RPMI8226 (cell line): Measurements from ENCODE around the gene RCAN1.
A peak's percentile ranks its signal among the peaks of the same experiment; 100 is the strongest.
"Not testable (repeated sequence)": the region's sequence is repeated elsewhere in the genome, so short reads cannot be mapped to it uniquely, and the experiment has no call there.

Source experiments
- DNase-seq: peaks from one replicate; pipeline ENCODE4 v3.0.0-alpha.2; 2015

RCAN1 gene

GRCh38 chr21:34511787-34512455 lies 103.0 kb downstream of the RCAN1 start, which contains the start of gene KCNE1:
KCNE1 (minus strand) TSS chr21:34512210; CDS start chr21:34449634, 62,576 bp downstream.
- DNase-seq, result no peak

DNA sequence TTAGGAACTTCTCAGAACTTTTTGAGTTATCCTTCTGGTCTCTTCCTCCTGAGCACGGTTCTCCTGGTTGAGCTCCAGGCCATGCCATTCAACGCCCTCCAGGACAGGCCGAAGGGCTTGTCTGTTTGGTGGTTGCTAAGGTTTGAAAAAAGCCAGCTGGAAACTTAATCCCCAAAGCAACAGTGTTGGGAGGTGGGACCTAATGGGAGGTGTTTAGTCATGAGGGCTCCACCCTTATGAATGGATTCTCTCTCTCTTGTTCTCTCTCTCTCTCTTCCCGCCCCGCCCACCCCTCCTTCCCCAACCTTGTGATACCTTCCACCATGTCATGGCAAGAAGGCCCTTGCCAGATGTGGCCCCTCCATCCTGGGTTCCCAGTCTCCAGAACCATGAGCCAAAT lies 103.7 kb downstream of the RCAN1 start:
- DNase-seq, result no peak

GRCh38 chr21:34510148-34511142 lies 104.5 kb downstream of the RCAN1 start:
- DNase-seq, result peak; percentile 45

DNA sequence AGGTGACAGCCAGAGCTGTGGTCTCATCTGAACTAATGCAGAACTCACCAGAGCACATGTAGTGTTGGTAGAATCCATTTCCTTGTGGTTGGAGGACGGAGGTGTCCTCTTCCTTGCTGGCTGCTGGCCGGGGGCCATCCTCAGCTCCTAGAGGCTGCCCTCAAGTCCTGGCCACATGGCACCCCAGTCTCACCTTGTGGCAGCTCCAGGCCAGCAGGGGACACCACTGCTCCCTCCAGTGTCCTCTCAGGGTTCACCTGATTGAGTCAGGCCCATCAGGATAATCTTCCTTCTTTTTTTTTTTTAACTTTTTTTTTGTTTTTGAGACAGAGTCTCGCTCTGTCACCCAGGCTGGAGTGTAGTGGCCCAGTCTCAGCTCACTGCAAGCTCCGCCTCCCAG lies 105.8 kb downstream of the RCAN1 start:
- DNase-seq, result peak; percentile 16

DNA sequence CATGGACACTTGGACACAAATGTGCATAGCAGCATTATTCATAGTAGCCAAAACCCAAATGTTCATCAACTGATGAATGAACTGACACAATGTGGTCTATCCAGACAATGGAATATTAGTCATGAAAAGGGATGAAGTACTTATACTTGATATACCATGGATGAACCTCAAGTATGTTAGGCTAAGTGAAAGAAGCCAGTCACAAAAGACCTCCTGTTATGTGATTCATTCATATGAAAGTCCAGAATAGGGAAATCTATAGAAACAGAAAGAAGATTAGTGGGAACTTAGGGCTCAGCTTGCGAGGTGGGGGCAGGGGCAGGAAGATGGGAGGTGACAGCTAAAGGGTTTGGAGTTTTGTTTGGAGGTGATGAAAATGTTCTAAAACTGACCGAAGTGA lies 110.3 kb downstream of the RCAN1 start:
- no peak for DNase-seq

GRCh38 chr21:34502480-34503106 lies 112.3 kb downstream of the RCAN1 start:
- DNase-seq, result no peak

GRCh38 chr21:34501716-34502115 lies 113.2 kb downstream of the RCAN1 start:
- no peak for DNase-seq

GRCh38 chr21:34500191-34500590 lies 114.7 kb downstream of the RCAN1 start:
- no peak for DNase-seq

GRCh38 chr21:34499116-34499515 lies 115.8 kb downstream of the RCAN1 start:
- no peak for DNase-seq

GRCh38 chr21:34498623-34499022 lies 116.3 kb downstream of the RCAN1 start:
- peak; percentile 54 for DNase-seq

DNA sequence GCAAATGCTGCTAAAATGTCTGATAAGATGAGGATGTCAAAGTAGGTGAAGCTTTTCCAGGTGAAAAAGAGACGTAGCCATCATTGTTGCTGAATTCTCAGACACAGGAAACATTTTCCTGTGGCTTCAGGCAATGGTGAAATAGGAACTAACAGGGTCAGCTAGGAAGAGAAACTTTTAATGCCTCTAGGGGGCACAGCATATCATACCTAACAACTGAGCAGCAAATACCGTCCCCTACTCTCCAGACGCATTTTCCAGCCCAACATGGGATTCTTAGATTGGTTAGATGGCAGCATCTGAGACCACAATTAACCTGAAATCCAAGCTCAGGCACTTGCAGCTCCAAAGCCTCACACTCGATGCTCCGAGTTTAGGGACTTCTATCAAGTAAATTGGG lies 131.1 kb downstream of the RCAN1 start:
- not testable (repeated sequence) for DNase-seq

GRCh38 chr21:34483435-34483834 lies 131.5 kb downstream of the RCAN1 start:
- DNase-seq, result not testable (repeated sequence)

DNA sequence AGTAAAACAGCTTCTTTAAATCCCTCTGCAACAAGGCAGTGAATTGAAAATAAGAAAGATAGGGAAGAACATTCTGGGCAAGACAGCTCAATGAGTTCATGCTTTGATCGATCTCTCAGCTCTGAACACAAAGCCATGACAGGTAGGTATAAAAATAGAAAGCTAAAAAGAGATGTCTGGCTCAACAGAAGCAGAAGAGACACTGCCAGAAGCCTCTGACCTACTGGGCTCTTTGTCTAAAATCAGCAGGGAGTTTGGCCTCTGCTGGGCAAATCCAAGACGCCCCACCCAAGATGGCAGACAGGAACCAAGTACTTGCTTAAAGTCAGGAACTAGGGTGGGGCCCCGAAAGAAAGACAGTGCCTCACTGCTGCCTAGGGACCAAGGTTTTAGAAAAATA lies 147.6 kb downstream of the RCAN1 start:
- DNase-seq, result not testable (repeated sequence)
